Parathyroid adenoma (tissue), 2 donors: ENCODE data around the gene DET1.

Experiments used
- H2AFZ ChIP-seq: fragments of 300-600 bp; sonication (generic); one replicate; pipeline ENCODE4 v1.7.0; 2017; ENCODE audit warnings: antibody characterized with exemption, mild to moderate bottlenecking
- H3K27ac ChIP-seq: fragments of 300-600 bp; sonication (generic); one replicate; pipeline ENCODE4 v1.7.0; 2017
- H3K27me3 ChIP-seq: fragments of 300-600 bp; sonication (generic); one replicate; pipeline ENCODE4 v1.7.0; 2017; ENCODE audit warnings: low read length; ENCODE audit not compliant: control insufficient read depth, insufficient read depth
- H3K36me3 ChIP-seq: fragments of 300-600 bp; sonication (generic); one replicate; pipeline ENCODE4 v1.7.0; 2017; ENCODE audit warnings: low read length; ENCODE audit not compliant: control insufficient read depth, insufficient read depth
- H3K4me1 ChIP-seq: fragments of 300-600 bp; sonication (generic); one replicate; pipeline ENCODE4 v1.7.0; 2017; ENCODE audit warnings: control low read depth
- H3K4me2 ChIP-seq: fragments of 300-600 bp; sonication (generic); one replicate; pipeline ENCODE4 v1.7.0; 2017; ENCODE audit warnings: low read length
- H3K4me3 ChIP-seq: fragments of 300-600 bp; sonication (generic); one replicate; pipeline ENCODE4 v1.7.0; 2017; ENCODE audit warnings: low read depth, low read length
- H3K79me2 ChIP-seq: fragments of 300-600 bp; sonication (generic); one replicate; pipeline ENCODE4 v1.7.0; 2017; ENCODE audit warnings: control low read depth
- H3K9ac ChIP-seq: fragments of 300-600 bp; sonication (generic); one replicate; pipeline ENCODE4 v1.7.0; 2017; ENCODE audit warnings: mild to moderate bottlenecking
- H3K9me3 ChIP-seq: fragments of 300-600 bp; sonication (generic); one replicate; pipeline ENCODE4 v1.7.0; 2017; ENCODE audit warnings: low read length; ENCODE audit not compliant: control insufficient read depth
- CTCF ChIP-seq: fragments of 300-600 bp; sonication (generic); IDR thresholded peaks from one replicate; pipeline ENCODE4 v1.7.0; 2017; ENCODE audit warnings: antibody characterized with exemption, mild to moderate bottlenecking
- donor health status: primary hyperparathyroidism.

DET1 gene

DNA sequence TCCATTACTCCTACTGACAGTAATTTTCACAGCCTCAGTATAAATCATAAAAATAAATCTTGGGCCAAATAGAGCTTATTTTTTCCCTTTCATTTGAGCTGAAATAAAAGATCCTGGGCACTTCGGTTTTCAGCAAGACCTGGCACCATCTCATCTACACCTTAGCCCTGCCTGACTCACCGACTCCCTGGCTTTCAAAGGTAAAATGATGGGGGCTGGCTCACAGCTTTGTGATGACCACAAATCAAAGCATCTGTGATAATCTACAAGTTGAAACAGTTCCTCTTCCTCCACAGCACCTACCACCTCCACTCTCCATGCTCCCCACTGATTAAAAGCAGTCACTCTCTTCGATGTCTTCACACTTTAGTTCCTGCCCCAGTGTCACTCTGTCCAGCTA, 27.6 kb downstream of the DET1 start:
- no peak overlapping the region for H3K9ac ChIP-seq
- H3K4me3 ChIP-seq, result no peak overlapping the region
- H3K9me3 ChIP-seq, result no peaks in the 10 kb centered on the region
- H3K27ac ChIP-seq, result no peak overlapping the region
- H3K4me1 ChIP-seq, result no peaks in the 10 kb centered on the region
- H3K27me3 ChIP-seq, result no peaks in the 10 kb centered on the region
- no peaks in the 10 kb centered on the region for H3K36me3 ChIP-seq
- no peak overlapping the region for H2AFZ ChIP-seq
- H3K4me2 ChIP-seq, result no peak overlapping the region
- no peaks in the 10 kb centered on the region for H3K79me2 ChIP-seq
- no peak for TF ChIP-seq CTCF

- H3K9ac ChIP-seq, result no peak overlapping the region
- H3K4me1 ChIP-seq, result no peaks in the 10 kb centered on the region
- H3K4me2 ChIP-seq, result no peak overlapping the region
- no peak overlapping the region for H3K27ac ChIP-seq
- no peaks in the 10 kb centered on the region for H3K79me2 ChIP-seq
- H3K9me3 ChIP-seq, result no peaks in the 10 kb centered on the region
- H3K36me3 ChIP-seq, result no peaks in the 10 kb centered on the region
- H2AFZ ChIP-seq, result no peak overlapping the region
- H3K27me3 ChIP-seq, result no peaks in the 10 kb centered on the region
- no peak for TF ChIP-seq CTCF
- no peak overlapping the region for H3K4me3 ChIP-seq
Observed at GRCh38 chr15:88513195-88513594, 33.3 kb downstream of the DET1 start.

- Histone ChIP-seq H3K79me2 (no peaks in the 10 kb centered on the region), H3K4me1 (no peaks in the 10 kb centered on the region), H3K27me3 (no peaks in the 10 kb centered on the region), H3K9me3 (no peaks in the 10 kb centered on the region), H3K36me3 (no peaks in the 10 kb centered on the region), H3K27ac (no peak overlapping the region), H3K4me2 (no peak overlapping the region), H3K9ac (no peak overlapping the region), H2AFZ (no peak overlapping the region), H3K4me3 (no peak overlapping the region)
- no peak for TF ChIP-seq CTCF
Observed at GRCh38 chr15:88512601-88513000, 33.9 kb downstream of the DET1 start.

GRCh38 chr15:88512078-88512477, 34.4 kb downstream of the DET1 start:
- no peak for TF ChIP-seq CTCF
- Histone ChIP-seq H3K79me2 (no peaks in the 10 kb centered on the region), H3K4me2 (no peak overlapping the region), H3K27me3 (no peaks in the 10 kb centered on the region), H3K9ac (no peak overlapping the region), H3K36me3 (no peaks in the 10 kb centered on the region), H3K27ac (no peak overlapping the region), H3K4me3 (no peak overlapping the region), H3K9me3 (no peaks in the 10 kb centered on the region), H2AFZ (no peak overlapping the region), H3K4me1 (no peaks in the 10 kb centered on the region)

- Histone ChIP-seq H3K4me1 (no peaks in the 10 kb centered on the region), H3K27ac (no peak overlapping the region), H3K36me3 (no peaks in the 10 kb centered on the region), H3K4me3 (no peak overlapping the region), H3K9ac (no peak overlapping the region), H3K9me3 (no peaks in the 10 kb centered on the region), H3K79me2 (no peaks in the 10 kb centered on the region), H3K4me2 (no peak overlapping the region), H2AFZ (no peak overlapping the region), H3K27me3 (no peaks in the 10 kb centered on the region)
- TF ChIP-seq CTCF, result no peak
Observed at GRCh38 chr15:88511161-88511560, 35.3 kb downstream of the DET1 start.
